K562 (cell line): ENCODE measurements around the gene PTAFR. TPM values are rescaled to one million over a fixed set of nuclear protein-coding genes. Genes with fewer than 3 reads are reported as not detected.

Source experiments
- BRD9 ChIP-seq: fragments of 450-650 bp; IDR thresholded peaks from 2 replicates; pipeline ENCODE4 v1.6.1; 2018; ENCODE audit warnings: low read depth; ENCODE audit not compliant: partially characterized antibody
- CCAR2 ChIP-seq: fragments of 200-400 bp; formaldehyde crosslinking; IDR thresholded peaks from 2 replicates; pipeline ENCODE4 v1.6.1; 2017; ENCODE audit warnings: mild to moderate bottlenecking, low read depth, low read length
- FOSL1 ChIP-seq: fragments of 200-800 bp; sonication (Bioruptor generic); conservative IDR thresholded peaks from 2 replicates; pipeline ENCODE4 v1.6.1; 2016; ENCODE audit warnings: missing genetic modification characterization, missing compliant biosample characterization
- FOXM1 ChIP-seq, 2 experiments: fragments of 450-650 bp in 1 of 2; sonication (generic) in 1 of 2; formaldehyde crosslinking in 1 of 2; IDR thresholded peaks; 2 replicates each; pipeline versions ENCODE4 v1.6.1 to v1.9.0; 2017 to 2022; ENCODE audit warnings: low read depth in 2 of 2, mild to moderate bottlenecking in 2 of 2, missing genetic modification reagents in 1 of 2, moderate library complexity in 1 of 2
- JUND ChIP-seq, 2 experiments: IDR thresholded peaks; 2 replicates in 1 of 2; 3 replicates in 1 of 2; pipeline ENCODE4 v1.6.1; 2011; ENCODE audit warnings: borderline replicate concordance in 2 of 2, low read depth in 2 of 2, low read length in 2 of 2, improper control_type of control experiment in 1 of 2, missing biosample characterization in 1 of 2, missing genetic modification characterization in 1 of 2, missing genetic modification reagents in 1 of 2
- MCM5 ChIP-seq: fragments of 450-650 bp; IDR thresholded peaks from 2 replicates; pipeline ENCODE4 v1.6.1; 2016; ENCODE audit warnings: low read depth
- RB1 ChIP-seq: fragments of 450-650 bp; IDR thresholded peaks from 2 replicates; pipeline ENCODE4 v1.6.1; 2017; ENCODE audit warnings: low read depth, mild to moderate bottlenecking
- SMAD2 ChIP-seq: fragments of 150-350 bp; IDR thresholded peaks from 2 replicates; pipeline ENCODE4 v1.6.1; 2014; ENCODE audit warnings: low read depth, mild to moderate bottlenecking, low read length
- ZC3H4 ChIP-seq: sonication (generic); formaldehyde crosslinking; IDR thresholded peaks from 2 replicates; pipeline ENCODE4 v1.9.0; 2021; ENCODE audit warnings: missing genetic modification reagents, borderline replicate concordance
- ZNF395 ChIP-seq: fragments of 200-800 bp; sonication (Bioruptor generic); IDR thresholded peaks from 2 replicates; pipeline ENCODE4 v1.6.1; 2017; ENCODE audit warnings: missing genetic modification characterization, missing compliant biosample characterization
- polyA plus RNA-seq, 8 experiments: library from polyadenylated mRNA; depleted of rRNA in 4 of 8; stranded (reverse) in 5 of 8; unstranded in 3 of 8; fragments of >200 nt; fragmentation: Nextera tagmentation in 2 of 8; fragmentation: Illumina TruSeq in 1 of 8; extraction: Ambion mirVana in 2 of 8; extraction: Trizol in 1 of 8; gene quantifications; 2 replicates each; pipeline versions ENCODE4 v1.2.1 to v1.2.3, GENCODE V29; 2011 to 2014; ENCODE audit warnings: inconsistent platforms in 1 of 8, missing spikeins in 1 of 8
- total RNA-seq, 7 experiments: library from RNA; depleted of rRNA in 6 of 7; stranded (reverse); fragments of >200 nt in 6 of 7; fragmentation: Illumina TruSeq in 2 of 7; extraction: Trizol in 2 of 7; gene quantifications; 2 replicates each; pipeline versions ENCODE4 v1.2.1 to v1.2.3, GENCODE V29; 2011 to 2021; ENCODE audit warnings: low replicate concordance in 1 of 7
- TF ChIP-seq, protein P1 (sequence below): fragments of 250-450 bp; sonication (Bioruptor Pico); IDR thresholded peaks from 2 replicates; pipeline ENCODE4 v1.4.0; 2020; ENCODE audit warnings: mild to moderate bottlenecking
- TF ChIP-seq, protein P2 (sequence below): fragments of 450-650 bp; conservative IDR thresholded peaks from 2 replicates; pipeline ENCODE4 v1.6.1; 2016; ENCODE audit warnings: missing genetic modification characterization, low read depth, mild to moderate bottlenecking, missing compliant biosample characterization, moderate library complexity

PTAFR gene
- total and polyA plus RNA-seq, 9 of the 15 experiments (the other 6 are each of a cell fraction or from before 2014, with no cell fraction given): 0.15 to 0.55 (median 0.40) TPM; not detected in 1

DNA sequence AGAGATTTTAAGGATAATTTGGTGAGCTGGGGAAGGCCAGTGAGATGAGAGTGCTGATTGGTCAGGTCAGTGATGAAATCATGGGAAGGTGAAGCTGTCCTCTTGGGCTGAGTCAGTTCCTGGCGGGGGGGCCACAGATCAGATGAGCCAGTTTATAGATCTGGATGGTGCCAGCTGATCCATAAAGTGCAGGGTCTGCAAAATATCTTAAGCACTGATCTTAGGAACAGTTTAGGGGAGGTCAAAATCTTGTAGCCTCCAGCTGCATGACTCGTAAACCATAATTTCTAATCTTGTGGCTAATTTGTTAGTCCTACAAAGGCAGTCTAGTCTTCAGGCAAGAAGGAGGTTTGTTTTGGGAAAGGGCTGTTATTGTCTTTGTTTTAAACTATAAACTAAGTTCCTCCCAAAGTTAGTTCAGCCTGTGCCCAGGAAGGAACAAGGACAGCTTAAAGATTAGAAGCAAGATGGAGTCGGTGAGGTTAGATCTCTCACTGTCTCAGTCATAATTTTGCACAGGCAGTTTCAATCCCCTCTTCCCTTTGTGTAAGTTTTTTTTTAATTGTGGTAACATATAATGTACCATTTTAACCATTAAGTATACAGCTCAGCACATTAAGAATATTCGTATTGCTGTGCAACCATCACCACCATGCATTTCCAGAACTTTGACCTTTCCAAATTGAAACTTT, 39.4 kb downstream of the PTAFR start (continued):
- TF ChIP-seq CCAR2: no peak
- peak; percentile 80 for TF ChIP-seq FOSL1 (tag)
- TF ChIP-seq FOXM1 (IDR thresholded peaks at IDR 0.05; ENCODE audit: low read depth): no peak
- TF ChIP-seq FOXM1 (CRISPR knock-in tag; IDR thresholded peaks at IDR 0.05; ENCODE audit: low read depth): no peak
- no peak for TF ChIP-seq ZNF395 (CRISPR knock-in tag)
- no peak for TF ChIP-seq RB1
- TF ChIP-seq JUND (IDR thresholded peaks at IDR 0.05; ENCODE audit: borderline replicate concordance, low read depth, low read length): peak; percentile 69; the same call in 1 of the 2 replicates
- no peak; the same call in 2 of the 3 replicates for TF ChIP-seq JUND (tag; IDR thresholded peaks at IDR 0.05; ENCODE audit: borderline replicate concordance, low read depth, low read length)
- no peak for TF ChIP-seq ZC3H4
- TF ChIP-seq, protein P1, sequence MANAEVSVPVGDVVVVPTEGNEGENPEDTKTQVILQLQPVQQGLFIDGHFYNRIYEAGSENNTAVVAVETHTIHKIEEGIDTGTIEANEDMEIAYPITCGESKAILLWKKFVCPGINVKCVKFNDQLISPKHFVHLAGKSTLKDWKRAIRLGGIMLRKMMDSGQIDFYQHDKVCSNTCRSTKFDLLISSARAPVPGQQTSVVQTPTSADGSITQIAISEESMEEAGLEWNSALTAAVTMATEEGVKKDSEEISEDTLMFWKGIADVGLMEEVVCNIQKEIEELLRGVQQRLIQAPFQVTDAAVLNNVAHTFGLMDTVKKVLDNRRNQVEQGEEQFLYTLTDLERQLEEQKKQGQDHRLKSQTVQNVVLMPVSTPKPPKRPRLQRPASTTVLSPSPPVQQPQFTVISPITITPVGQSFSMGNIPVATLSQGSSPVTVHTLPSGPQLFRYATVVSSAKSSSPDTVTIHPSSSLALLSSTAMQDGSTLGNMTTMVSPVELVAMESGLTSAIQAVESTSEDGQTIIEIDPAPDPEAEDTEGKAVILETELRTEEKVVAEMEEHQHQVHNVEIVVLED (CRISPR knock-in tag): 0 out of 2 replicates have a peak, but pooled peaks have one; percentile 13
- TF ChIP-seq MCM5: no peak
- TF ChIP-seq SMAD2: no peak
- TF ChIP-seq, protein P2, sequence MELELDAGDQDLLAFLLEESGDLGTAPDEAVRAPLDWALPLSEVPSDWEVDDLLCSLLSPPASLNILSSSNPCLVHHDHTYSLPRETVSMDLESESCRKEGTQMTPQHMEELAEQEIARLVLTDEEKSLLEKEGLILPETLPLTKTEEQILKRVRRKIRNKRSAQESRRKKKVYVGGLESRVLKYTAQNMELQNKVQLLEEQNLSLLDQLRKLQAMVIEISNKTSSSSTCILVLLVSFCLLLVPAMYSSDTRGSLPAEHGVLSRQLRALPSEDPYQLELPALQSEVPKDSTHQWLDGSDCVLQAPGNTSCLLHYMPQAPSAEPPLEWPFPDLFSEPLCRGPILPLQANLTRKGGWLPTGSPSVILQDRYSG (tag): 0 out of 2 replicates have a peak, but pooled peaks have one; percentile 43
- TF ChIP-seq BRD9: no peak
